Gastrocnemius medialis (tissue), 4 donors: ENCODE measurements around the gene ATP5PD. TPM values are rescaled to one million over a fixed set of nuclear protein-coding genes. Genes with fewer than 3 reads are reported as not detected.

ENCODE experiments used
- ATAC-seq, 2 donors: fragments of 150-250 bp; one replicate each; pipeline ENCODE4 v1.9.1; 2016
- DNase-seq, 2 donors: peaks; one replicate each; pipeline ENCODE4 v3.0.0-alpha.2; 2019
- H3K27ac ChIP-seq, 4 donors: fragments of 200-600 bp; sonication (generic); 1 replicate in 1 of 4; 2 replicates in 3 of 4; pipeline ENCODE4 v1.5.1; 2016 to 2018; ENCODE audit warnings: mild to moderate bottlenecking in 2 of 4, moderate library complexity in 1 of 4
- H3K27me3 ChIP-seq, 3 donors: fragments of 200-600 bp; sonication (generic) in 2 of 3; 1 replicate in 1 of 3; 2 replicates in 2 of 3; pipeline versions ENCODE4 v1.5.1 to v1.6.0; 2016 to 2019; ENCODE audit warnings: mild to moderate bottlenecking in 1 of 3, moderate library complexity in 1 of 3
- H3K36me3 ChIP-seq, 2 donors: fragments of 200-600 bp; sonication (generic) in 1 of 2; one replicate each; pipeline ENCODE4 v1.5.1; 2017 to 2018
- H3K4me1 ChIP-seq, 2 donors: fragments of 200-600 bp; sonication (generic) in 1 of 2; one replicate each; pipeline ENCODE4 v1.5.1; 2016 to 2017; ENCODE audit warnings: mild to moderate bottlenecking in 2 of 2
- H3K4me3 ChIP-seq, 4 donors: fragments of 200-600 bp; sonication (generic) in 3 of 4; 1 replicate in 1 of 4; 2 replicates in 3 of 4; pipeline ENCODE4 v1.5.1; 2016 to 2019; ENCODE audit warnings: mild to moderate bottlenecking in 2 of 4
- H3K9me3 ChIP-seq, 3 donors: fragments of 200-600 bp; sonication (generic) in 2 of 3; 1 replicate in 1 of 3; 2 replicates in 2 of 3; pipeline ENCODE4 v1.5.1; 2016 to 2019
- POLR2A ChIP-seq, 2 donors: fragments of 450-650 bp; IDR thresholded peaks; one replicate each; pipeline ENCODE4 v1.6.1; 2017; ENCODE audit warnings: antibody characterized with exemption in 2 of 2, mild to moderate bottlenecking in 2 of 2, moderate library complexity in 2 of 2
- in situ Hi-C, 4 donors: fragments of 200-750 bp; cut with MboI; loops; one replicate each; pipeline versions ENCODE4 v1.15.0 to v1.8.0; 2017; ENCODE audit warnings: low sequenced_read_pairs in 4 of 4
- intact Hi-C: fragments of 100-400 bp; cut with DNase I; formaldehyde crosslinking; loops from one replicate; pipeline ENCODE4 v1.15.1; 2023; ENCODE audit warnings: low total_unique reads
- total RNA-seq, 4 donors: library from RNA; depleted of rRNA; stranded (reverse); fragments of >200 nt; gene quantifications; one replicate each; pipeline versions ENCODE4 v1.1.0 to v1.2.3, GENCODE V29; 2016
- TF ChIP-seq, protein P1 (sequence below), 5 experiments: fragments of 450-650 bp in 3 of 5; fragments of 200-600 bp in 2 of 5; sonication (generic) in 2 of 5; IDR thresholded peaks in 4 of 5; conservative IDR thresholded peaks in 1 of 5; 1 replicate in 4 of 5; 2 replicates in 1 of 5; pipeline ENCODE4 v1.5.1; 2016 to 2019; ENCODE audit warnings: antibody characterized with exemption in 5 of 5, mild to moderate bottlenecking in 3 of 5, moderate library complexity in 3 of 5

ATP5PD gene
- total RNA-seq, 4 donors from 2014 or later, result 377 to 495 (median 491) TPM

DNA sequence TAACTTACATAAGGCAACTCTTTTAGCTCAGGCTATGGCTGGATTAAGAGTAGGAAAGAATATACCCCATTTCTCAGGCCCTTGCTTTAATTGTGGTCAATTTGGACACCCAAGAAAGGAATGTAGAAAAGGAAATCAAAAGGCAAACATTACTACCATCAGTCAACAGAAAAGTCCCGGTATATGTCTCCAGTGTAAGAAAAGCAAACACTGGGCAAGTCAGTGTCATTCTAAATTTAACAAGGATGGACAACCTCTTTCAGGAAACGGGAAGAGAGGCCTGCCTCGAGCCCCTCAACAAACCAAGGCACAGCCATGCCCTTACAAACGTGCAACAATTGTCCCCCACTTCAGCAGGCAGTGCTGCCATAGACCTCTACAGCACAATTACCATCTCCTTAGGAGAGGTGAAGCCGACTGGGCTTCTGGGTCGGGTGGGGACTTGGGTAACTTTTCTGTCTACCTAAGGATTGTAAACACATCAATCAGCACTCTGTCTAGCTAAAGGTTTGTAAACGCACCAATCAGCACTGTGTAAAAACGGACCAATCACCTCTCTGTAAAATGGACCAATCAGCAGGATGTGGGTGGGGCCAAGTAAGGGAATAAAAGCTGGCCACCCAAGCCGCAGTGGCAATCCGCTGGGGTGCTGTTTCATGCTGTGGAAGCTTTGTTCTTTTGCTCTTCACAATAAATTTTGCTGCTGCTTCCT lies 21.9 kb downstream of the ATP5PD start:
- H3K4me3 ChIP-seq, result no peak overlapping the region
- H3K27me3 ChIP-seq, result no peaks in the 10 kb centered on the region
- peaks cover 0 to 35% of the 10 kb centered on the region in 2 donors for H3K36me3 ChIP-seq
- in situ Hi-C loops, result no loop called here
- H3K9me3 ChIP-seq, result no peaks in the 10 kb centered on the region
- TF ChIP-seq, protein P1, sequence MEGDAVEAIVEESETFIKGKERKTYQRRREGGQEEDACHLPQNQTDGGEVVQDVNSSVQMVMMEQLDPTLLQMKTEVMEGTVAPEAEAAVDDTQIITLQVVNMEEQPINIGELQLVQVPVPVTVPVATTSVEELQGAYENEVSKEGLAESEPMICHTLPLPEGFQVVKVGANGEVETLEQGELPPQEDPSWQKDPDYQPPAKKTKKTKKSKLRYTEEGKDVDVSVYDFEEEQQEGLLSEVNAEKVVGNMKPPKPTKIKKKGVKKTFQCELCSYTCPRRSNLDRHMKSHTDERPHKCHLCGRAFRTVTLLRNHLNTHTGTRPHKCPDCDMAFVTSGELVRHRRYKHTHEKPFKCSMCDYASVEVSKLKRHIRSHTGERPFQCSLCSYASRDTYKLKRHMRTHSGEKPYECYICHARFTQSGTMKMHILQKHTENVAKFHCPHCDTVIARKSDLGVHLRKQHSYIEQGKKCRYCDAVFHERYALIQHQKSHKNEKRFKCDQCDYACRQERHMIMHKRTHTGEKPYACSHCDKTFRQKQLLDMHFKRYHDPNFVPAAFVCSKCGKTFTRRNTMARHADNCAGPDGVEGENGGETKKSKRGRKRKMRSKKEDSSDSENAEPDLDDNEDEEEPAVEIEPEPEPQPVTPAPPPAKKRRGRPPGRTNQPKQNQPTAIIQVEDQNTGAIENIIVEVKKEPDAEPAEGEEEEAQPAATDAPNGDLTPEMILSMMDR (IDR thresholded peaks at IDR 0.05 in 4 of 5, conservative IDR thresholded peaks at IDR 0.05 in 1 of 5), result no peak
- TF ChIP-seq POLR2A (IDR thresholded peaks at IDR 0.05), result no peak
- H3K4me1 ChIP-seq, result no peaks in the 10 kb centered on the region
- no peak for ATAC-seq
- DNase-seq, result no peak
- H3K27ac ChIP-seq, result no peak overlapping the region
- intact Hi-C loops, result no loop called here

DNA sequence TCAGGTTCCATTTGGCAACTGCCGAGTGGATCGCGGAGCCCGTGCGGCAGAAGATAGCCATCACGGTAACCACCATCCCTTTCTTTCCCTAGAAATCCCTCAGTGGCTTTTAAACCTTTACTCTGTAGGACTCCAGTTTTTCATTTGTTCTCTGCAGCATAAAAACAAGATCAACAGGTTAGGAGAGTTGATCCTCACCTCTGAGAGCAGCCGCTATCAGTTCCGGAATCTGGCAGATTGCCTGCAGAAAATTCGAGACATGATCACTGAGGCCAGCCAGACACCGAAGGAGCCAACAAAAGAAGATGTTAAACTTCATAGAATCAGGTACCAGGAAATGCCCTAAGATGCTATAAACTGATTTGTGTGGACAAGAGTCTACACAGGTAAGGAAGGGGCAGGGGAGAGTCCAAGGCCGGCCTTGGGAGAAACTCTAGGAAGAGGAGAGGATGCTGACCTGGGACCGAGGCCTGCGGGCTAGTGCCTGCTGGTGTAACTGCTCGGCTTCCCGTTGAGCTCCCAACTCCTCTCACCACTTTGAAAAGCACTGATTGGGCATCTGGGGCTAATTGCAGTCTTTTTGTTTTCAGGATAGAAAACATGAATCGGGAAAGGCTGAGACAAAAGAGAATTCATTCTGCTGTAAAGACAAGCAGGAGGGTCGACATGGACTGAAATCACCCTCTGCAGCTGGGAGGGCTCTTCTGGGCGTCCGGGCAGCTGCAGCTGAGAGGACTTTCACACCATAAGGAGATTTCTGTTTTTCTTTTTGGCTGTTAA lies 26.2 kb downstream of the ATP5PD start:
- H3K9me3 ChIP-seq, result no peaks in the 10 kb centered on the region
- DNase-seq (no peak), ATAC-seq (no peak)
- H3K27ac ChIP-seq, result no peak overlapping the region
- no peak for TF ChIP-seq POLR2A (IDR thresholded peaks at IDR 0.05)
- TF ChIP-seq, protein P1 (IDR thresholded peaks at IDR 0.05 in 4 of 5, conservative IDR thresholded peaks at IDR 0.05 in 1 of 5), result no peak
- peaks cover 0 to 47% of the 10 kb centered on the region in 2 donors for H3K36me3 ChIP-seq
- H3K4me3 ChIP-seq, result no peak overlapping the region
- H3K27me3 ChIP-seq, result no peaks in the 10 kb centered on the region
- intact Hi-C loops, result no loop called here
- no peaks in the 10 kb centered on the region for H3K4me1 ChIP-seq
- in situ Hi-C loops, result no loop called here

DNA sequence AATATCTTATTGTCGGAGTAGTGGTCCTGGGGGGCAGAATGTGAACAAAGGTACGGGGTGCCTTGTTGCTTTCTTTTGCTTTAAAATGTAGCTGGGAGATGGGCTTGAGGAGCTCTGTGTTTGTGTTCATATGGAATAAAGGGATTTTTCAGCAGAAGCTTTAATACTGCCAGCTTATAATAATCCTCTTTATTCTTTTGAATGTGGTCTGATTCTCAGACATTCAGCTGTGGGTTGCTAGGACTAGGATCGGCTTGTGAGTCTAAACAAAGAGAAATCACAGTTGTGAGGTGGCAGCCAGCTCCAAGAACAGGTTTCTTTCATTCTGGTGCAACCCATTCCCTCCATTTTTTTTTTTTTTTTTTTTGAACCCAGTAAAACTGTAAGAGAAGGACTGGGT lies 27.1 kb downstream of the ATP5PD start:
- intact Hi-C loops, result no loop called here
- H3K27me3 ChIP-seq, result no peaks in the 10 kb centered on the region
- H3K4me3 ChIP-seq, result no peak overlapping the region
- DNase-seq (no peak), ATAC-seq (no peak)
- TF ChIP-seq, protein P1 (IDR thresholded peaks at IDR 0.05 in 4 of 5, conservative IDR thresholded peaks at IDR 0.05 in 1 of 5), result no peak
- no peak for TF ChIP-seq POLR2A (IDR thresholded peaks at IDR 0.05)
- no peaks in the 10 kb centered on the region for H3K9me3 ChIP-seq
- H3K27ac ChIP-seq, result no peak overlapping the region
- in situ Hi-C loops, result no loop called here
- peaks cover 0 to 47% of the 10 kb centered on the region in 2 donors for H3K36me3 ChIP-seq
- H3K4me1 ChIP-seq, result no peaks in the 10 kb centered on the region

DNA sequence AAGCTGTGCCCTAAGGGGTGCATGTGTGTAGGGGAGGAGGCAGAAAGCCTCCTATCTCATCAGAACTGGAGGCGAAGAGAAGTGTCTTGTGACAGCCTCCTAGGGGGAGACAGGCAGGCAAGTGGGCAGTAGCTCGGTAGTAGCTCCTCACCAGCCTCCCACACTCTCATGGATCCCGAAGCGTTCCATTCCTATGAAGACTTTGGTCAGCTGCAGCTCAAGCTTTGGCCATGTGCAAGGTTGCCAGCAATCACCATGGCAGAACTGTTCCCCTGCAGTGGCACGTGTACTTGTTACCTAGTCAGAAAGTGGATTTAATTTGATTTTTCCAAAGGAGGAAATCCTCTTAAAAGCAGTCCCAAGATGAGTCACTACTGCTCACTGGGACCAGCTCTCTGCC lies 27.6 kb downstream of the ATP5PD start:
- Histone ChIP-seq H3K27me3 (no peaks in the 10 kb centered on the region), H3K9me3 (no peaks in the 10 kb centered on the region), H3K27ac (no peak overlapping the region), H3K4me1 (no peaks in the 10 kb centered on the region), H3K36me3 (peaks cover 0 to 47% of the 10 kb centered on the region in 2 donors), H3K4me3 (no peak overlapping the region)
- in situ Hi-C loops, result no loop called here
- TF ChIP-seq, protein P1 (IDR thresholded peaks at IDR 0.05 in 4 of 5, conservative IDR thresholded peaks at IDR 0.05 in 1 of 5), result no peak
- no peak for DNase-seq
- ATAC-seq, result no peak
- intact Hi-C loops, result no loop called here
